ENCODE results near the gene SLC44A4.

SLC44A4 gene

GRCh38 chr6:31901415-31901952, 22.7 kb upstream of the SLC44A4 start:
- peak; percentile 59 to 60 for DNase-seq (ENCODE audit: low read depth in 2 of 2)

- no peak for DNase-seq (ENCODE audit: low read depth in 2 of 2)
Measured at GRCh38 chr6:31900917-31901414, 22.2 kb upstream of the SLC44A4 start.

- no peak for DNase-seq (ENCODE audit: low read depth in 2 of 2)
Measured at GRCh38 chr6:31899882-31900722, 21.3 kb upstream of the SLC44A4 start.

GRCh38 chr6:31899215-31899614, 20.4 kb upstream of the SLC44A4 start:
- no peak for DNase-seq (ENCODE audit: low read depth in 2 of 2)

GRCh38 chr6:31898383-31899011, 19.7 kb upstream of the SLC44A4 start:
- no peak for DNase-seq (ENCODE audit: low read depth in 2 of 2)

- peak; percentile 72 to 84 for DNase-seq (ENCODE audit: low read depth in 2 of 2)
Measured at GRCh38 chr6:31897612-31898382, 19.0 kb upstream of the SLC44A4 start, which contains the start of gene EHMT2. Gene EHMT2 (minus strand): TSS chr6:31897698. CDS start chr6:31897677, 21 bp downstream.

GRCh38 chr6:31896856-31897611, 18.2 kb upstream of the SLC44A4 start:
- no peak for DNase-seq (ENCODE audit: low read depth in 2 of 2)

- DNase-seq (ENCODE audit: low read depth in 2 of 2): no peak
Measured at GRCh38 chr6:31896493-31896855, 17.7 kb upstream of the SLC44A4 start.

- no peak for DNase-seq (ENCODE audit: low read depth in 2 of 2)
Measured at GRCh38 chr6:31892821-31893220, 14.0 kb upstream of the SLC44A4 start.

- no peak for DNase-seq (ENCODE audit: low read depth in 2 of 2)
Measured at GRCh38 chr6:31889331-31889972, 10.7 kb upstream of the SLC44A4 start.

- peak in 1 of 2 donors; percentile 51 for DNase-seq (ENCODE audit: low read depth in 2 of 2)
Measured at GRCh38 chr6:31888276-31889258, 9.8 kb upstream of the SLC44A4 start.

GRCh38 chr6:31887173-31888007, 8.6 kb upstream of the SLC44A4 start:
- no peak for DNase-seq (ENCODE audit: low read depth in 2 of 2)

GRCh38 chr6:31886541-31886991, 7.8 kb upstream of the SLC44A4 start:
- DNase-seq (ENCODE audit: low read depth in 2 of 2): no peak

- no peak for DNase-seq (ENCODE audit: low read depth in 2 of 2)
Measured at GRCh38 chr6:31884528-31885035, 5.8 kb upstream of the SLC44A4 start.

GRCh38 chr6:31883676-31884075, 4.9 kb upstream of the SLC44A4 start:
- no peak for DNase-seq (ENCODE audit: low read depth in 2 of 2)

GRCh38 chr6:31882344-31882743, 3.5 kb upstream of the SLC44A4 start:
- DNase-seq (ENCODE audit: low read depth in 2 of 2): no peak

- DNase-seq (ENCODE audit: low read depth in 2 of 2): no peak
Measured at GRCh38 chr6:31881136-31881859, 2.5 kb upstream of the SLC44A4 start.

- DNase-seq (ENCODE audit: low read depth in 2 of 2): no peak
Measured at GRCh38 chr6:31880616-31881015, 1.8 kb upstream of the SLC44A4 start.
